Astrocyte (in vitro differentiated cells and primary cell): ENCODE results near the gene ETFA. TPM values are rescaled to one million over a fixed set of nuclear protein-coding genes. Genes with fewer than 3 reads are reported as not detected.

Experiments used
- DNase-seq: peaks from one replicate; pipeline ENCODE4 v3.0.0-alpha.2; 2010; ENCODE audit warnings: low read depth
- FAIRE-seq: peaks from 2 replicates; lab custom pipeline; 2011; peaks lifted over from hg19 to GRCh38; lab: Jason Lieb, UNC
- H2AFZ ChIP-seq: 2 replicates; pipeline ENCODE4 v1.6.0; 2012; ENCODE audit warnings: low read depth, low read length, inconsistent platforms
- H3K27ac ChIP-seq: 2 replicates; pipeline ENCODE4 v1.5.1; 2011; ENCODE audit warnings: low read depth, low read length, inconsistent platforms
- H3K27me3 ChIP-seq: 2 replicates; pipeline ENCODE4 v1.6.0; 2011; ENCODE audit warnings: low read length, inconsistent platforms; ENCODE audit not compliant: insufficient read depth
- H3K36me3 ChIP-seq: 2 replicates; pipeline ENCODE4 v1.5.1; 2011; ENCODE audit warnings: low read length, inconsistent platforms; ENCODE audit not compliant: insufficient read depth
- H3K4me1 ChIP-seq: 2 replicates; pipeline ENCODE4 v1.5.1; 2011; ENCODE audit warnings: low read length, inconsistent platforms; ENCODE audit not compliant: insufficient read depth
- H3K4me2 ChIP-seq: 2 replicates; pipeline ENCODE4 v1.6.0; 2012; ENCODE audit warnings: low read length, inconsistent platforms
- H3K4me3 ChIP-seq: 2 replicates; pipeline ENCODE4 v1.5.1; 2011; ENCODE audit warnings: low read depth, mild to moderate bottlenecking, low read length, inconsistent platforms; ENCODE audit not compliant: insufficient read depth
- H3K79me2 ChIP-seq: 2 replicates; pipeline ENCODE4 v1.6.0; 2012; ENCODE audit warnings: mild to moderate bottlenecking, low read length, inconsistent platforms; ENCODE audit not compliant: insufficient read depth
- H3K9ac ChIP-seq: 2 replicates; pipeline ENCODE4 v1.6.0; 2012; ENCODE audit warnings: mild to moderate bottlenecking, low read length, inconsistent platforms
- H3K9me3 ChIP-seq: 2 replicates; pipeline ENCODE4 v1.5.1; 2012; ENCODE audit warnings: low read depth, mild to moderate bottlenecking, low read length, inconsistent platforms; ENCODE audit not compliant: insufficient read depth
- H4K20me1 ChIP-seq: 2 replicates; pipeline ENCODE4 v1.6.0; 2012; ENCODE audit warnings: low read length, inconsistent platforms; ENCODE audit not compliant: insufficient read depth
- H3K27ac Mint-ChIP-seq: one replicate; pipeline ENCODE4 v1.8.0; 2021; ENCODE audit warnings: mild to moderate bottlenecking, mixed read lengths; ENCODE audit not compliant: unreplicated experiment
- H3K27me3 Mint-ChIP-seq: one replicate; pipeline ENCODE4 v1.8.0; 2021; ENCODE audit warnings: low read depth, mixed read lengths; ENCODE audit not compliant: unreplicated experiment
- H3K36me3 Mint-ChIP-seq: one replicate; pipeline ENCODE4 v1.8.0; 2021; ENCODE audit warnings: low read depth, mixed read lengths; ENCODE audit not compliant: unreplicated experiment
- H3K4me1 Mint-ChIP-seq: one replicate; pipeline ENCODE4 v1.8.0; 2021; ENCODE audit warnings: low read depth, mixed read lengths; ENCODE audit not compliant: unreplicated experiment
- H3K4me3 Mint-ChIP-seq: one replicate; pipeline ENCODE4 v1.8.0; 2021; ENCODE audit warnings: mild to moderate bottlenecking, moderate library complexity, mixed read lengths; ENCODE audit not compliant: unreplicated experiment
- H3K9me3 Mint-ChIP-seq: one replicate; pipeline ENCODE4 v1.8.0; 2021; ENCODE audit warnings: mild to moderate bottlenecking, mixed read lengths; ENCODE audit not compliant: unreplicated experiment
- CTCF ChIP-seq: IDR thresholded peaks from 2 replicates; pipeline ENCODE4 v1.5.1; 2011; ENCODE audit warnings: low read depth, mild to moderate bottlenecking, inconsistent platforms, low read length, moderate library complexity; ENCODE audit not compliant: insufficient read depth
- EZH2 ChIP-seq: IDR thresholded peaks from 2 replicates; pipeline ENCODE4 v1.6.1; 2012; ENCODE audit warnings: mild to moderate bottlenecking, low read length, inconsistent platforms; ENCODE audit not compliant: insufficient read depth
- total RNA-seq: library from RNA; stranded (reverse); gene quantifications from 2 replicates; pipeline ENCODE4 v1.2.1, GENCODE V29; 2021

ETFA gene
- total RNA-seq, 1 donor from 2014 or later = 126 TPM

- H3K27me3 Mint-ChIP-seq = no peaks in the 10 kb centered on the region
- DNase-seq = peak; percentile 83
- H3K36me3 Mint-ChIP-seq = peaks cover 7% of the 10 kb centered on the region
- H4K20me1 ChIP-seq = no peaks in the 10 kb centered on the region
- no peaks in the 10 kb centered on the region for H3K9me3 ChIP-seq
- H3K9ac ChIP-seq = peak overlapping the region; percentile 36
- no peak overlapping the region for H3K4me3 ChIP-seq
- no peak for FAIRE-seq
- peaks cover 7% of the 10 kb centered on the region for H3K9me3 Mint-ChIP-seq
- H3K4me2 ChIP-seq = peak overlapping the region; percentile 54
- H3K4me1 Mint-ChIP-seq = peaks cover 9% of the 10 kb centered on the region
- H3K27me3 ChIP-seq = no peaks in the 10 kb centered on the region
- no peak overlapping the region for H3K4me3 Mint-ChIP-seq
- H2AFZ ChIP-seq = peak overlapping the region; percentile 54
- no peaks in the 10 kb centered on the region for H3K79me2 ChIP-seq
- peak overlapping the region; percentile 66 for H3K27ac ChIP-seq
- peaks cover 38% of the 10 kb centered on the region for H3K4me1 ChIP-seq
- no peak overlapping the region for H3K27ac Mint-ChIP-seq
- H3K36me3 ChIP-seq = no peaks in the 10 kb centered on the region
- TF ChIP-seq EZH2 (no peak), CTCF (no peak)
Observed at GRCh38 chr15:76199106-76200082, 111.9 kb downstream of the ETFA start.

DNA sequence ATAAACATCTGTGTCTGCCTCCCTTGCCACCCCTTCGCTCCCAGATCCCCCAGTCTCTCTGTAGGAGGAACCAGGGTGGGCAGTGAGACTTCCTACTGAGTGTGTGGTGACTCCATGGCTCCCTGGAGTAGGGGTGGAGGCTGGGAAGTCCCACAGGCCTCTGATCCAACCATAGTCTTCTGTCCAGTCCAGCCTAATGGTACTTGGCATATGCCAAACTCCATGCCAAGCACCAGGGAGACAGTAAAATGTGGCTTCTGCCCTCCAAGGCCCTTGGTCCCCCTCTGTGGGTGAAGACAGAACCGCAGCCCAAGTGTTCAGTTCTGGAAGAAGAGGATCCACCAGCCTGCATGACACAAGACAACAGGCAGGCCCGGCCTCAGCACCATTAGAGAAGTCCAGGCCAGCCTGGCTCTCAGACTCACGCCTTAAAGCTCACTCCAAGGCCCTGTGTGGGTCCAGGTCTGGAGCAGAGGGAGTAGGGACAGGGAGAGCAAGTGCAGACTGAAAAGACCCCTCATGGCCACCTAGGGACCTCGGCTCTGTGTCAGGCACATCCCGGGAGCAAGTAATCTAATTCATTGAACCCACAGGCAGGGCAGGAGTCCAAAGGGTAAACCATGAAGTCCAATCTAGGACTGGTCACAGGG, 112.7 kb downstream of the ETFA start:
- Histone ChIP-seq H3K9ac (no peak overlapping the region), H2AFZ (peak overlapping the region; percentile 54), H4K20me1 (no peaks in the 10 kb centered on the region), H3K9me3 (no peaks in the 10 kb centered on the region), H3K36me3 (no peaks in the 10 kb centered on the region), H3K79me2 (no peaks in the 10 kb centered on the region), H3K4me1 (peaks cover 38% of the 10 kb centered on the region), H3K4me2 (peak overlapping the region; percentile 54), H3K27ac (peak overlapping the region; percentile 66), H3K27me3 (no peaks in the 10 kb centered on the region), H3K4me3 (no peak overlapping the region)
- peaks cover 4% of the 10 kb centered on the region for H3K27me3 Mint-ChIP-seq
- peaks cover 7% of the 10 kb centered on the region for H3K36me3 Mint-ChIP-seq
- no peak for TF ChIP-seq EZH2
- TF ChIP-seq CTCF = no peak
- peaks cover 7% of the 10 kb centered on the region for H3K9me3 Mint-ChIP-seq
- H3K27ac Mint-ChIP-seq = no peak overlapping the region
- no peak overlapping the region for H3K4me3 Mint-ChIP-seq
- no peak for FAIRE-seq
- H3K4me1 Mint-ChIP-seq = peaks cover 9% of the 10 kb centered on the region
- no peak for DNase-seq
